Osteocyte (in vitro differentiated cells): ENCODE measurements around the gene TEDC1. TPM values are rescaled to one million over a fixed set of nuclear protein-coding genes. Genes with fewer than 3 reads are reported as not detected.
A peak's percentile ranks its signal among the peaks of the same experiment; 100 is the strongest.

ENCODE experiments used
- DNase-seq: peaks from one replicate; pipeline ENCODE4 v3.0.0; 2021; ENCODE audit warnings: mixed read lengths; ENCODE audit not compliant: unreplicated experiment; ENCODE audit errors: extremely low spot score
- H3K27ac Mint-ChIP-seq: one replicate; pipeline ENCODE4 v1.8.0; 2021; ENCODE audit warnings: mild to moderate bottlenecking, mixed read lengths; ENCODE audit not compliant: unreplicated experiment
- H3K27me3 Mint-ChIP-seq: one replicate; pipeline ENCODE4 v1.8.0; 2021; ENCODE audit warnings: mixed read lengths; ENCODE audit not compliant: unreplicated experiment
- H3K36me3 Mint-ChIP-seq: one replicate; pipeline ENCODE4 v1.8.0; 2021; ENCODE audit warnings: mixed read lengths; ENCODE audit not compliant: unreplicated experiment
- H3K4me1 Mint-ChIP-seq: one replicate; pipeline ENCODE4 v1.8.0; 2021; ENCODE audit warnings: mixed read lengths; ENCODE audit not compliant: unreplicated experiment
- H3K4me3 Mint-ChIP-seq: one replicate; pipeline ENCODE4 v1.8.0; 2021; ENCODE audit warnings: mild to moderate bottlenecking, moderate library complexity, mixed read lengths; ENCODE audit not compliant: unreplicated experiment
- H3K9me3 Mint-ChIP-seq: one replicate; pipeline ENCODE4 v1.8.0; 2021; ENCODE audit warnings: mixed read lengths; ENCODE audit not compliant: unreplicated experiment
- CTCF ChIP-seq: fragments of 200-600 bp; sonication (generic); IDR thresholded peaks from 2 replicates; pipeline ENCODE4 v1.5.0; 2021; ENCODE audit warnings: antibody characterized with exemption, mild to moderate bottlenecking, moderate library complexity
- total RNA-seq: library from RNA; stranded (reverse); gene quantifications from 2 replicates; pipeline ENCODE4 v1.2.1, GENCODE V29; 2021

Gene TEDC1
- total RNA-seq, 1 donor from 2014 or later: 11.0 TPM

- peaks cover 37% of the 10 kb centered on the region for H3K4me1 Mint-ChIP-seq
- no peak for TF ChIP-seq CTCF
- no peak overlapping the region for H3K4me3 Mint-ChIP-seq
- no peaks in the 10 kb centered on the region for H3K9me3 Mint-ChIP-seq
- H3K36me3 Mint-ChIP-seq: no peaks in the 10 kb centered on the region
- no peaks in the 10 kb centered on the region for H3K27me3 Mint-ChIP-seq
- DNase-seq: no peak
- peak overlapping the region; percentile 52 for H3K27ac Mint-ChIP-seq
Measured at GRCh38 chr14:105487986-105488777, 2.9 kb upstream of the TEDC1 start.

- Mint-ChIP-seq H3K27me3 (no peaks in the 10 kb centered on the region), H3K9me3 (no peaks in the 10 kb centered on the region), H3K4me3 (peak overlapping the region; percentile 68), H3K27ac (peak overlapping the region; percentile 84), H3K36me3 (no peaks in the 10 kb centered on the region), H3K4me1 (peaks cover 33% of the 10 kb centered on the region)
- no peak for DNase-seq
- TF ChIP-seq CTCF: no peak
Measured at GRCh38 chr14:105488781-105489541, 2.1 kb upstream of the TEDC1 start.

- no peaks in the 10 kb centered on the region for H3K27me3 Mint-ChIP-seq
Measured at GRCh38 chr14:105489542-105490266, 1.3 kb upstream of the TEDC1 start.

GRCh38 chr14:105490267-105490571 lies 827 bp upstream of the TEDC1 start:
- Mint-ChIP-seq H3K36me3 (no peaks in the 10 kb centered on the region), H3K4me3 (peak overlapping the region; percentile 68), H3K4me1 (peaks cover 23% of the 10 kb centered on the region), H3K27me3 (no peaks in the 10 kb centered on the region), H3K27ac (peak overlapping the region; percentile 84), H3K9me3 (no peaks in the 10 kb centered on the region)
- DNase-seq: no peak
- TF ChIP-seq CTCF: no peak

More at GRCh38 chr14:105489542-105490266, 1.3 kb upstream of the TEDC1 start:
- no peak for DNase-seq
- no peaks in the 10 kb centered on the region for H3K36me3 Mint-ChIP-seq
- H3K27ac Mint-ChIP-seq: peak overlapping the region; percentile 84
- H3K4me3 Mint-ChIP-seq: peak overlapping the region; percentile 68
- TF ChIP-seq CTCF: peak; percentile 71
- H3K4me1 Mint-ChIP-seq: peaks cover 25% of the 10 kb centered on the region
- H3K9me3 Mint-ChIP-seq: no peaks in the 10 kb centered on the region
